Erythroblast (primary cell): ENCODE measurements around the gene TLK1.

Experiments used
- GATA1 ChIP-seq: IDR thresholded peaks from 2 replicates; pipeline ENCODE4 v1.6.1; 2011; ENCODE audit warnings: low read depth, mild to moderate bottlenecking, control low read depth, low read length, moderate library complexity
- POLR2A ChIP-seq: IDR thresholded peaks from 2 replicates; pipeline ENCODE4 v1.6.1; 2011; ENCODE audit warnings: mild to moderate bottlenecking, low read length

DNA sequence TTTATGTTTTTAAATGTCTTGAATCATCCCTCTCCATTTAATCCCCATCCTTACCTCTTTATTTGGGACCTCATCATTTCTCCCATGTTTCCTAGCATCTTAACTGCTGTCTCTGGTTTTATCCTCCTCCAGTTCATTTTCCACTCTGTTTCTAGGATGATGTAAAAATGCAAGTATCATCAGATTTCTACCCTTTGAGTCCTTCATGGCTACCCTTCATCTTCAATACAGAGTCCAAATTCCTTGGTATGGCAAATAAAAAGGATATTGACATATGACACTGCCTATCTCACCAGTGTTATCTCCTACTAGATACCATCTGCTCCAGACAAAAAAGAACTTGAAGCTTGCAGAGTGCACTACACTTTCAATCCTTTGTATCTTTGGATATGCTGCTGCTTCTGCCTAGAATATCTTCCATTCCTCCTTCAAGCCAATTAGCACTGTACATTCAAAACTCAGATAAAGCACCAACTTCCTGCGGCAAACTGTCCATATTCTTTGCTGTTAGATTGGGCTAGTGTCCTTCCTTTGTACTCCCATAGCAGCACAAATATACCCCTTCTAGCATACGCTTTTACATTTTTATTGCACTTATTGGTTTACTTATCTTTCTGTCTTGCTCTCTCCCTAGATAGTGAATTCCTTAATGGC is 24.6 kb upstream of the TLK1 start:
- no peak for TF ChIP-seq POLR2A
- TF ChIP-seq GATA1 = no peak
